ENCODE results near the gene CARD19.

CARD19 gene

GRCh38 chr9:93061791-93062763, 33.9 kb upstream of the CARD19 start:
- no peak overlapping the region for H3K27ac ChIP-seq
- DNase-seq (ENCODE audit: low read depth, low spot score), result no peak

GRCh38 chr9:93064392-93065134, 31.5 kb upstream of the CARD19 start:
- DNase-seq (ENCODE audit: low read depth, low spot score), result no peak
- H3K27ac ChIP-seq, result no peak overlapping the region

- no peak for DNase-seq (ENCODE audit: low read depth, low spot score)
- H3K27ac ChIP-seq, result no peak overlapping the region
These were observed 30.8 kb upstream of the CARD19 start for GRCh38 chr9:93065135-93065720.

- DNase-seq (ENCODE audit: low read depth, low spot score), result no peak
- no peak overlapping the region for H3K27ac ChIP-seq
These were observed 28.9 kb upstream of the CARD19 start for GRCh38 chr9:93066978-93067603.

GRCh38 chr9:93068956-93069355, 27.1 kb upstream of the CARD19 start:
- no peak overlapping the region for H3K27ac ChIP-seq
- DNase-seq (ENCODE audit: low read depth, low spot score), result no peak

GRCh38 chr9:93071464-93071863, 24.6 kb upstream of the CARD19 start:
- no peak overlapping the region for H3K27ac ChIP-seq
- no peak for DNase-seq (ENCODE audit: low read depth, low spot score)

- DNase-seq (ENCODE audit: low read depth, low spot score), result no peak
- no peak overlapping the region for H3K27ac ChIP-seq
These were observed 23.6 kb upstream of the CARD19 start for GRCh38 chr9:93072383-93072795.

- H3K27ac ChIP-seq, result no peak overlapping the region
- no peak for DNase-seq (ENCODE audit: low read depth, low spot score)
These were observed 19.8 kb upstream of the CARD19 start for GRCh38 chr9:93076101-93076791.

- DNase-seq (ENCODE audit: low read depth, low spot score), result no peak
- no peak overlapping the region for H3K27ac ChIP-seq
These were observed 19.3 kb upstream of the CARD19 start for GRCh38 chr9:93076792-93077128.

- DNase-seq (ENCODE audit: low read depth, low spot score), result no peak
- no peak overlapping the region for H3K27ac ChIP-seq
These were observed 18.6 kb upstream of the CARD19 start for GRCh38 chr9:93077367-93077766.

- no peak overlapping the region for H3K27ac ChIP-seq
These were observed 18.2 kb upstream of the CARD19 start for GRCh38 chr9:93077811-93078210.

GRCh38 chr9:93079371-93079770, 16.6 kb upstream of the CARD19 start:
- H3K27ac ChIP-seq, result no peak overlapping the region
- no peak for DNase-seq (ENCODE audit: low read depth, low spot score)

More at GRCh38 chr9:93077811-93078210, 18.2 kb upstream of the CARD19 start:
- DNase-seq (ENCODE audit: low read depth, low spot score), result no peak

- DNase-seq (ENCODE audit: low read depth, low spot score), result no peak
- H3K27ac ChIP-seq, result no peak overlapping the region
These were observed 15.6 kb upstream of the CARD19 start for GRCh38 chr9:93080406-93080805.

- no peak for DNase-seq (ENCODE audit: low read depth, low spot score)
- no peak overlapping the region for H3K27ac ChIP-seq
These were observed 14.9 kb upstream of the CARD19 start for GRCh38 chr9:93081081-93081529.

GRCh38 chr9:93081931-93082330, 14.1 kb upstream of the CARD19 start:
- no peak for DNase-seq (ENCODE audit: low read depth, low spot score)
- H3K27ac ChIP-seq, result no peak overlapping the region

- DNase-seq (ENCODE audit: low read depth, low spot score), result no peak
- no peak overlapping the region for H3K27ac ChIP-seq
These were observed 13.1 kb upstream of the CARD19 start for GRCh38 chr9:93082841-93083411.

- H3K27ac ChIP-seq, result no peak overlapping the region
- DNase-seq (ENCODE audit: low read depth, low spot score), result no peak
These were observed 12.2 kb upstream of the CARD19 start for GRCh38 chr9:93083592-93084470.

GRCh38 chr9:93084471-93084881, 11.5 kb upstream of the CARD19 start:
- no peak overlapping the region for H3K27ac ChIP-seq
- no peak for DNase-seq (ENCODE audit: low read depth, low spot score)

GRCh38 chr9:93085676-93086075, 10.3 kb upstream of the CARD19 start:
- DNase-seq (ENCODE audit: low read depth, low spot score), result no peak
- no peak overlapping the region for H3K27ac ChIP-seq

All from epithelial cell of prostate (primary cell).